Esophagus muscularis mucosa (tissue), 4 donors: ENCODE data around the gene RPS6KA5. TPM values are rescaled to one million over a fixed set of nuclear protein-coding genes. Genes with fewer than 3 reads are reported as not detected.
"Not testable (repeated sequence)": the region's sequence is repeated elsewhere in the genome, so short reads cannot be mapped to it uniquely, and the experiment has no call there.

Source experiments
- DNase-seq: peaks from one replicate; pipeline ENCODE4 v3.0.0-alpha.2; 2017; ENCODE audit errors: extremely low spot score
- H3K27ac ChIP-seq, 4 donors: fragments of 200-600 bp; sonication (generic); replicated peaks in 1 of 4; 1 replicate in 3 of 4; 2 replicates in 1 of 4; pipeline ENCODE4 v1.5.1; 2016 to 2019; ENCODE audit warnings: mild to moderate bottlenecking in 1 of 4
- H3K27me3 ChIP-seq, 4 donors: fragments of 200-600 bp; sonication (generic); one replicate each; pipeline versions ENCODE4 v1.5.1 to v1.6.0; 2016 to 2019
- H3K36me3 ChIP-seq, 4 donors: fragments of 200-600 bp; sonication (generic); one replicate each; pipeline ENCODE4 v1.5.1; 2016 to 2019
- H3K4me1 ChIP-seq, 4 donors: fragments of 200-600 bp; sonication (generic); one replicate each; pipeline ENCODE4 v1.5.1; 2016 to 2019
- H3K4me3 ChIP-seq, 4 donors: fragments of 200-600 bp; sonication (generic); 1 replicate in 2 of 4; 2 replicates in 2 of 4; pipeline ENCODE4 v1.5.1; 2016 to 2019; ENCODE audit warnings: mild to moderate bottlenecking in 4 of 4, moderate library complexity in 1 of 4
- H3K9me3 ChIP-seq, 4 donors: fragments of 200-600 bp; sonication (generic); 1 replicate in 3 of 4; 2 replicates in 1 of 4; pipeline ENCODE4 v1.5.1; 2016 to 2019
- EP300 ChIP-seq: sonication (generic); formaldehyde crosslinking; IDR thresholded peaks from one replicate; pipeline ENCODE4 v1.6.1; 2017; ENCODE audit warnings: antibody characterized with exemption
- POLR2A ChIP-seq: fragments of 450-650 bp; IDR thresholded peaks from one replicate; pipeline ENCODE4 v1.6.1; 2017; ENCODE audit warnings: antibody characterized with exemption, moderate library complexity, mild to moderate bottlenecking, low read depth
- POLR2AphosphoS5 ChIP-seq, 2 donors: sonication (generic); formaldehyde crosslinking; IDR thresholded peaks; one replicate each; pipeline ENCODE4 v1.6.1; 2017; ENCODE audit warnings: antibody characterized with exemption in 2 of 2
- WGBS: methylation state at CpG from one replicate; pipeline ENCODE4 v1.1.5; 2018; 5-methylcytosine and 5-hydroxymethylcytosine counted together
- intact Hi-C: fragments of 100-400 bp; cut with DNase I; formaldehyde crosslinking; loops from one replicate; pipeline ENCODE4 v1.15.1; 2023
- total RNA-seq, 4 donors: library from RNA; depleted of rRNA; stranded (reverse); fragments of >200 nt; gene quantifications; one replicate each; pipeline versions ENCODE4 v1.1.0 to v1.2.1, GENCODE V29; 2016
- TF ChIP-seq, protein P1 (sequence below), 3 experiments: fragments of 200-600 bp in 2 of 3; fragments of 450-650 bp in 1 of 3; sonication (generic) in 2 of 3; IDR thresholded peaks; one replicate each; pipeline ENCODE4 v1.5.1; 2017 to 2019; ENCODE audit warnings: antibody characterized with exemption in 3 of 3, mild to moderate bottlenecking in 2 of 3, moderate library complexity in 1 of 3

RPS6KA5 gene
- total RNA-seq, 4 donors from 2014 or later = 30.8 to 40.6 (median 35.0) TPM

- DNase-seq = no peak
- Histone ChIP-seq H3K4me1 (peaks cover 0 to 69% (median 48%) of the 10 kb centered on the region in 4 donors), H3K9me3 (no peaks in the 10 kb centered on the region), H3K27ac (peak overlapping the region in 2 of 4 donors; percentile 16 to 25), H3K36me3 (no peaks in the 10 kb centered on the region), H3K27me3 (no peaks in the 10 kb centered on the region), H3K4me3 (no peak overlapping the region)
- intact Hi-C loops = no loop called here
- 45% methylated on average over 1 of the region's 1 CpG for WGBS
- TF ChIP-seq POLR2AphosphoS5 (IDR thresholded peaks at IDR 0.05) (no peak), POLR2A (no peak), EP300 (no peak)
- TF ChIP-seq, protein P1, sequence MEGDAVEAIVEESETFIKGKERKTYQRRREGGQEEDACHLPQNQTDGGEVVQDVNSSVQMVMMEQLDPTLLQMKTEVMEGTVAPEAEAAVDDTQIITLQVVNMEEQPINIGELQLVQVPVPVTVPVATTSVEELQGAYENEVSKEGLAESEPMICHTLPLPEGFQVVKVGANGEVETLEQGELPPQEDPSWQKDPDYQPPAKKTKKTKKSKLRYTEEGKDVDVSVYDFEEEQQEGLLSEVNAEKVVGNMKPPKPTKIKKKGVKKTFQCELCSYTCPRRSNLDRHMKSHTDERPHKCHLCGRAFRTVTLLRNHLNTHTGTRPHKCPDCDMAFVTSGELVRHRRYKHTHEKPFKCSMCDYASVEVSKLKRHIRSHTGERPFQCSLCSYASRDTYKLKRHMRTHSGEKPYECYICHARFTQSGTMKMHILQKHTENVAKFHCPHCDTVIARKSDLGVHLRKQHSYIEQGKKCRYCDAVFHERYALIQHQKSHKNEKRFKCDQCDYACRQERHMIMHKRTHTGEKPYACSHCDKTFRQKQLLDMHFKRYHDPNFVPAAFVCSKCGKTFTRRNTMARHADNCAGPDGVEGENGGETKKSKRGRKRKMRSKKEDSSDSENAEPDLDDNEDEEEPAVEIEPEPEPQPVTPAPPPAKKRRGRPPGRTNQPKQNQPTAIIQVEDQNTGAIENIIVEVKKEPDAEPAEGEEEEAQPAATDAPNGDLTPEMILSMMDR (IDR thresholded peaks at IDR 0.05) = no peak
Observed at GRCh38 chr14:91035855-91036254, 24.6 kb downstream of the RPS6KA5 start.

DNA sequence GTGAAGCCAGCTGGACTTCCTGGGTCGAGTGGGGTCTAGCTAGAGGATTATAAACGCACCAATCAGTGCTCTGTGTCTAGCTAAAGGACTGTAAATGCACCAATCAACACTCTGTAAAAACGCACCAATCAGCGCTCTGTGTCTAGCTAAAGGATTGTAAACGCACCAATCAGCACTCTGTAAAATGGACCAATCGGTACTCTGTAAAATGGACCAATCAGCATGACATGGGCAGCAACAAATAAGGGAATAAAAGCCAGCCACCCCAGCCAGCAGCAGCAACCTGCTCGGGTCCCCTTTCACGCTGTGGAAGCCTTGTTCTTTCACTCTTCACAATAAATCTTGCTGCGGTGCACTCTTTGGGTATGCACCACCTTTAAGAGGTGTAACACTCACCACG lies 26.1 kb downstream of the RPS6KA5 start:
- H3K4me3 ChIP-seq, H3K27ac ChIP-seq, DNase-seq, intact Hi-C loops, H3K36me3 ChIP-seq, H3K27me3 ChIP-seq, H3K9me3 ChIP-seq: not testable (repeated sequence)
- WGBS = 76% methylated on average over 10 of the region's 10 CpGs
- H3K4me1 ChIP-seq = peaks cover 9 to 69% (median 58%) of the 10 kb centered on the region in 4 donors

DNA sequence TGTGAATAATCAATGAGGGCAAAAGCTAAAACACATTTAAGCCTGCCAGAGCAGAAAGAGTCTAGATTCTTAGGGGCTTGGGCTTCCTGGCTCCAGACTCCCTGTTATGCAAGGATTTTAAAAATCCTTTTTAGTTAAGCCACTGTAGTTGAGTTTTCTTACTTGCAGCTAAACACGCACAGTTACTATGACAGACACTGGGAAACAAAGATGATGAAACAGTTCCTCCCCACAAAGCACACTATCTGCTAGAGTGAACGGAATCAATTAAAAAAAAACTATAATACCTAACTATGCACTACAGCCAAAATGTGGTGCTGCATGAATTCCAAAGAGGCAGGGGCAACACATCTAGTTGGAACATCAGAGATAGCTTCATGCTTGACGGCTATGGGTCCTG lies 28.2 kb downstream of the RPS6KA5 start:
- no peak overlapping the region for H3K4me3 ChIP-seq
- no peaks in the 10 kb centered on the region for H3K9me3 ChIP-seq
- TF ChIP-seq POLR2AphosphoS5 (IDR thresholded peaks at IDR 0.05) = no peak
- H3K27ac ChIP-seq = peak overlapping the region; percentile 18 to 45 (median 38)
- H3K36me3 ChIP-seq = no peaks in the 10 kb centered on the region
- peaks cover 9 to 77% (median 67%) of the 10 kb centered on the region in 4 donors for H3K4me1 ChIP-seq
- WGBS = 62% methylated on average over 3 of the region's 3 CpGs
- no peaks in the 10 kb centered on the region for H3K27me3 ChIP-seq
- intact Hi-C loops = no loop called here
- no peak for DNase-seq

GRCh38 chr14:91031666-91032065 lies 28.8 kb downstream of the RPS6KA5 start:
- Histone ChIP-seq H3K9me3 (no peaks in the 10 kb centered on the region), H3K4me3 (no peak overlapping the region), H3K36me3 (no peaks in the 10 kb centered on the region), H3K27ac (peak overlapping the region; percentile 18 to 45 (median 38)), H3K27me3 (no peaks in the 10 kb centered on the region), H3K4me1 (peaks cover 9 to 78% (median 70%) of the 10 kb centered on the region in 4 donors)
- no peak for TF ChIP-seq POLR2A
- TF ChIP-seq POLR2AphosphoS5 (IDR thresholded peaks at IDR 0.05) = no peak
- no peak for TF ChIP-seq EP300
- TF ChIP-seq, protein P1 (IDR thresholded peaks at IDR 0.05) = no peak
- intact Hi-C loops = no loop called here
- no peak for DNase-seq
- WGBS = 94% methylated on average over 4 of the region's 4 CpGs

DNA sequence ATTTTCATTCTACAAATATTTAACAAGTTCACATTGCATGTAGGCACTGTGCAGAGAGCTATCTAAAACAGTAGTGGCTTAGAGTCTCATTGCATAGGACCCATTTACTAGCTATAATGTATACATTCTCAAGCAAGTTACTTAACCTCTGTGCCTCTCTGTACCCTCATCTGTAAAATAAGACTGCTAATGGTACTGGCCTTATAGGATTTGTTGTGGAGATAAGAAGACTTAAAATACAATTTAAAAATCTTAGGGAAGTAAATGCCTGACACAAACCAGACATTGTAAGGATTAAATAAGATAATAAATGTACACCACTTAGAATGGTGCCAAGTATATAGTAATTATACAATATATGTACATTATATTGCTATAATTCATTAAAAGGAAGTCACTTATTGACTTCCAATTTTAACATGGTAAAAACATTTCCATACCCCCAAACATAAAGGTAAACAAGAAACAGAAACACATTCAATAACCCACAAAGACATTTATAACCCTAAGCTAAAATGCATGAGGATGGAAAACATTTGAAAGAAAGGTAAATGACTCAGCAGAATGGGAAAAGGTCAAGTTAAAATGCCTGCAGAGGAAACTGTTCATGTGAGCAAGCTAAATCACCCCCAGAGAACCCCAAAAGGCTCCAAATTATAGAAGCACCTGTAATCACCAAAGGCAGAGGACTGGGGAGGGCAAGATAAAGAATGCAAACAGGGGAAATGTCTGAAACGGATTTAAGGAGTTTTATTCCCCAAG lies 30.8 kb downstream of the RPS6KA5 start:
- Histone ChIP-seq H3K36me3 (no peaks in the 10 kb centered on the region), H3K4me1 (peaks cover 9 to 74% (median 72%) of the 10 kb centered on the region in 4 donors), H3K9me3 (no peaks in the 10 kb centered on the region), H3K27me3 (no peaks in the 10 kb centered on the region), H3K27ac (peak overlapping the region in 3 of 4 donors; percentile 1 to 47 (median 25)), H3K4me3 (no peak overlapping the region)
- intact Hi-C loops = no loop called here
- no peak for DNase-seq
- 52% methylated on average over 1 of the region's 1 CpG for WGBS
- TF ChIP-seq EP300 (no peak), POLR2A (no peak), POLR2AphosphoS5 (IDR thresholded peaks at IDR 0.05) (no peak)
- TF ChIP-seq, protein P1 (IDR thresholded peaks at IDR 0.05) = no peak

DNA sequence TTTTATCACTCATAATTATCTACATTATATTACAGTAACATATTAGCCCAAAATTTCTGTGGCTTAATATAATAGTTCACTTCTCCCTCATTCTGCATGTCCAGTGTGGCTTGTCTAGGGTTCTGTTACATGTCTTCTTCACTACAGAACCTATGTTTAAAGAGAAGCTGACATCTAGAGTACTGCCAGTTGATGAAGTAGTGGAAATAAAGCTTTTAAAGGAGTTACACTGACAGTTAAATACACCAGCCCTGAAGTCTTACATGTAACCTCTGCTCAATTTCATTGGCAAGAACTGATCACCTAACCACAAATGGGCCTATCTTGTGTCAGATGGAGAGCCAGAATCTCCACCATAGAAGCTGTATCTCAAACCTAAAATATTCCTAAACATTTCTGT lies 32.9 kb downstream of the RPS6KA5 start:
- DNase-seq = no peak
- H3K9me3 ChIP-seq = no peaks in the 10 kb centered on the region
- H3K36me3 ChIP-seq = no peaks in the 10 kb centered on the region
- TF ChIP-seq, protein P1 (IDR thresholded peaks at IDR 0.05) = no peak
- TF ChIP-seq EP300 (no peak), POLR2A (no peak), POLR2AphosphoS5 (IDR thresholded peaks at IDR 0.05) (peak in 1 of 2 donors; percentile 58)
- no peaks in the 10 kb centered on the region for H3K27me3 ChIP-seq
- H3K4me3 ChIP-seq = no peak overlapping the region
- H3K27ac ChIP-seq = peak overlapping the region; percentile 2 to 64 (median 50)
- intact Hi-C loops = no loop called here
- peaks cover 9 to 89% (median 84%) of the 10 kb centered on the region in 4 donors for H3K4me1 ChIP-seq

- H3K27me3 ChIP-seq, DNase-seq, H3K36me3 ChIP-seq, H3K9me3 ChIP-seq, intact Hi-C loops: not testable (repeated sequence)
- Histone ChIP-seq H3K4me3 (peak overlapping the region; percentile 36 to 53 (median 46)), H3K4me1 (peaks cover 0 to 66% (median 57%) of the 10 kb centered on the region in 4 donors), H3K27ac (peak overlapping the region; percentile 60 to 73 (median 64))
- WGBS = 72% methylated on average over 9 of the region's 9 CpGs
Observed at GRCh38 chr14:91022622-91023028, 37.8 kb downstream of the RPS6KA5 start.
